Measurements from ENCODE around the gene CCDC138. TPM values are rescaled to one million over a fixed set of nuclear protein-coding genes. Genes with fewer than 3 reads are reported as not detected.

The CCDC138 gene
- polyA plus RNA-seq, 1 donor from 2014 or later: 19.0 TPM

GRCh38 chr2:108847000-108847399 lies 60.4 kb downstream of the CCDC138 start:
- no peaks in the 10 kb centered on the region for H3K9me3 ChIP-seq (ENCODE audit: low read length)
- no peak overlapping the region for H3K4me3 ChIP-seq (ENCODE audit: low read length)
- H3F3A ChIP-seq (ENCODE audit: insufficient read depth, low read length, poor library complexity, severe bottlenecking): no peaks in the 10 kb centered on the region
- TF ChIP-seq TAF1 (IDR thresholded peaks at IDR 0.05; ENCODE audit: low read depth) (no peak), RAD21 (conservative IDR thresholded peaks at IDR 0.05) (no peak), CTCF (IDR thresholded peaks at IDR 0.05; ENCODE audit: poor library complexity, severe bottlenecking) (no peak), EP300 (conservative IDR thresholded peaks at IDR 0.05; ENCODE audit: poor library complexity, severe bottlenecking) (no peak), MXI1 (conservative IDR thresholded peaks at IDR 0.05; ENCODE audit: poor library complexity, severe bottlenecking) (no peak), POLR2AphosphoS5 (IDR thresholded peaks at IDR 0.05) (no peak), SMC3 (conservative IDR thresholded peaks at IDR 0.05; ENCODE audit: poor library complexity) (no peak), REST (IDR thresholded peaks at IDR 0.05; ENCODE audit: borderline replicate concordance) (no peak), EZH2 (IDR thresholded peaks at IDR 0.05; ENCODE audit: borderline replicate concordance, insufficient read depth, low read length, poor library complexity, severe bottlenecking) (no peak)
- no peaks in the 10 kb centered on the region for H3K27me3 ChIP-seq (ENCODE audit: insufficient read depth, low read depth, low read length)
- H3K36me3 ChIP-seq (ENCODE audit: insufficient read depth, low read length): peaks cover 5% of the 10 kb centered on the region
- peaks cover 3% of the 10 kb centered on the region for H3K9me2 ChIP-seq (ENCODE audit: insufficient read depth, low read length)
- no peak overlapping the region for H3K27ac ChIP-seq (ENCODE audit: low read length)
- H2AFZ ChIP-seq (ENCODE audit: low read depth, low read length): no peak overlapping the region
- no peak overlapping the region for H3K9ac ChIP-seq (ENCODE audit: low read length)
- no peak overlapping the region for H3K4me2 ChIP-seq (ENCODE audit: low read length)
- H3K79me2 ChIP-seq (replicated peaks; ENCODE audit: insufficient read depth, low read length): no peaks in the 10 kb centered on the region
- no peaks in the 10 kb centered on the region for H4K20me1 ChIP-seq (ENCODE audit: insufficient read depth)

GRCh38 chr2:108852375-108852774 lies 65.8 kb downstream of the CCDC138 start:
- Histone ChIP-seq H3K9me3 (ENCODE audit: low read length) (no peaks in the 10 kb centered on the region), H3F3A (ENCODE audit: insufficient read depth, low read length, poor library complexity, severe bottlenecking) (no peaks in the 10 kb centered on the region), H3K27ac (ENCODE audit: low read length) (no peak overlapping the region), H3K36me3 (ENCODE audit: insufficient read depth, low read length) (peaks cover 6% of the 10 kb centered on the region), H4K20me1 (ENCODE audit: insufficient read depth) (no peaks in the 10 kb centered on the region), H3K9ac (ENCODE audit: low read length) (no peak overlapping the region), H3K9me2 (ENCODE audit: insufficient read depth, low read length) (peaks cover 3% of the 10 kb centered on the region), H2AFZ (ENCODE audit: low read depth, low read length) (no peak overlapping the region), H3K79me2 (replicated peaks; ENCODE audit: insufficient read depth, low read length) (no peaks in the 10 kb centered on the region), H3K4me2 (ENCODE audit: low read length) (no peak overlapping the region), H3K27me3 (ENCODE audit: insufficient read depth, low read depth, low read length) (no peaks in the 10 kb centered on the region), H3K4me3 (ENCODE audit: low read length) (no peak overlapping the region)
- TF ChIP-seq EP300 (conservative IDR thresholded peaks at IDR 0.05; ENCODE audit: poor library complexity, severe bottlenecking) (no peak), SMC3 (conservative IDR thresholded peaks at IDR 0.05; ENCODE audit: poor library complexity) (no peak), MXI1 (conservative IDR thresholded peaks at IDR 0.05; ENCODE audit: poor library complexity, severe bottlenecking) (no peak)
